ENCODE measurements around the gene ARMC9. TPM values are rescaled to one million over a fixed set of nuclear protein-coding genes. Genes with fewer than 3 reads are reported as not detected.

The ARMC9 gene
- total and polyA plus RNA-seq, 8 donors, result 11.4 to 40.6 (median 13.9) TPM

- Histone ChIP-seq H3K27me3 (peaks cover 0 to 20% of the 10 kb centered on the region in 2 donors), H3K4me3 (no peak overlapping the region), H3K27ac (no peak overlapping the region), H3K9me3 (no peaks in the 10 kb centered on the region), H3K36me3 (no peaks in the 10 kb centered on the region), H3K4me1 (peaks cover 6 to 40% of the 10 kb centered on the region in 2 donors)
- ATAC-seq (no peak), DNase-seq (no peak)
- TF ChIP-seq CTCF (IDR thresholded peaks at IDR 0.05), result no peak
- intact Hi-C loops (cut with DNase I), result loop anchor here in 1 of 2 donors (10.0 kb wide), 1 partner anchor 96 kb away; no protein-coding TSS in a partner anchor
Observed at GRCh38 chr2:231390667-231391066, 192.2 kb downstream of the ARMC9 start.

DNA sequence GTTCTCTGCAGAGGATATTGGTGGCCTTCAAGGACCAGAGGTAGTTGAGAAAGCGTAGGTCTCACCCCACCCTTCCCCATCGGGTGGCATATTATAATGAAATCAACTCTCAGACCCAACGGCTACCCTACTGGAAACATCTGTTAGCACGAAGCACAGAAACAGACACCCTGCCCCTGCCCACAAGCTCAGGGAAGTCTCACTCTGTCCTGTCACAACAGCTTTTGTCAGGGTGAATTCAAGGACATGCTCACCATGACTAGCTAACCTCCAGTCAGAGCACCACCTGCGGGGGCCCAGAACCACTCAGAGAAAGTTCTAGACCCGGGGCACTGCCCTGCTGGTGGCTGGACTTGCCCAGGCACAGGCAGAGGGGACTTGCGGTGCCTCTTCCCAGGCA is 193.6 kb downstream of the ARMC9 start:
- DNase-seq (no peak), ATAC-seq (no peak)
- no peak overlapping the region for H3K27ac ChIP-seq
- H3K4me1 ChIP-seq, result peaks cover 6 to 47% of the 10 kb centered on the region in 2 donors
- H3K27me3 ChIP-seq, result peaks cover 4 to 33% of the 10 kb centered on the region in 2 donors
- no peak overlapping the region for H3K4me3 ChIP-seq
- H3K9me3 ChIP-seq, result no peaks in the 10 kb centered on the region
- TF ChIP-seq CTCF (IDR thresholded peaks at IDR 0.05), result no peak
- intact Hi-C loops (cut with DNase I), result loop anchor here in 1 of 2 donors (10.0 kb wide), 1 partner anchor 97 kb away; no protein-coding TSS in a partner anchor
- H3K36me3 ChIP-seq, result no peaks in the 10 kb centered on the region

- Histone ChIP-seq H3K4me1 (peaks cover 6 to 47% of the 10 kb centered on the region in 2 donors), H3K27me3 (peaks cover 4 to 33% of the 10 kb centered on the region in 2 donors), H3K9me3 (no peaks in the 10 kb centered on the region), H3K4me3 (no peak overlapping the region), H3K36me3 (no peaks in the 10 kb centered on the region), H3K27ac (no peak overlapping the region)
- no peak for TF ChIP-seq CTCF (IDR thresholded peaks at IDR 0.05)
- intact Hi-C loops (cut with DNase I), result loop anchor here in 1 of 2 donors (10.0 kb wide), 1 partner anchor 98 kb away; no protein-coding TSS in a partner anchor
- DNase-seq (no peak), ATAC-seq (no peak)
Observed at GRCh38 chr2:231392431-231393148, 194.2 kb downstream of the ARMC9 start.

GRCh38 chr2:231393149-231394131 is 195.0 kb downstream of the ARMC9 start:
- Histone ChIP-seq H3K9me3 (no peaks in the 10 kb centered on the region), H3K27ac (peak overlapping the region; percentile 60 to 80), H3K4me1 (peaks cover 6 to 42% of the 10 kb centered on the region in 2 donors), H3K4me3 (no peak overlapping the region), H3K36me3 (peaks cover 0 to 7% of the 10 kb centered on the region in 2 donors), H3K27me3 (peaks cover 4 to 33% of the 10 kb centered on the region in 2 donors)
- TF ChIP-seq CTCF (IDR thresholded peaks at IDR 0.05), result no peak
- intact Hi-C loops (cut with DNase I), result loop anchor here in 1 of 2 donors (10.0 kb wide), 1 partner anchor 99 kb away; no protein-coding TSS in a partner anchor
- peak; percentile 50 for ATAC-seq
- peak in 1 of 4 donors; percentile 65 for DNase-seq
